Ishikawa (cell line): ENCODE data around the gene FPR2.

Experiments
- EP300 ChIP-seq: IDR thresholded peaks from 2 replicates; pipeline ENCODE4 v1.6.1; 2012; ENCODE audit warnings: borderline replicate concordance
- TAF1 ChIP-seq: IDR thresholded peaks from 2 replicates; pipeline ENCODE4 v1.6.1; 2012; ENCODE audit warnings: low read depth, mild to moderate bottlenecking
- USF1 ChIP-seq: IDR thresholded peaks from 2 replicates; pipeline ENCODE4 v1.6.1; 2012
- TF ChIP-seq, protein P1 (sequence below): IDR thresholded peaks from 2 replicates; pipeline ENCODE4 v1.6.1; 2012; ENCODE audit warnings: low read depth, mild to moderate bottlenecking

DNA sequence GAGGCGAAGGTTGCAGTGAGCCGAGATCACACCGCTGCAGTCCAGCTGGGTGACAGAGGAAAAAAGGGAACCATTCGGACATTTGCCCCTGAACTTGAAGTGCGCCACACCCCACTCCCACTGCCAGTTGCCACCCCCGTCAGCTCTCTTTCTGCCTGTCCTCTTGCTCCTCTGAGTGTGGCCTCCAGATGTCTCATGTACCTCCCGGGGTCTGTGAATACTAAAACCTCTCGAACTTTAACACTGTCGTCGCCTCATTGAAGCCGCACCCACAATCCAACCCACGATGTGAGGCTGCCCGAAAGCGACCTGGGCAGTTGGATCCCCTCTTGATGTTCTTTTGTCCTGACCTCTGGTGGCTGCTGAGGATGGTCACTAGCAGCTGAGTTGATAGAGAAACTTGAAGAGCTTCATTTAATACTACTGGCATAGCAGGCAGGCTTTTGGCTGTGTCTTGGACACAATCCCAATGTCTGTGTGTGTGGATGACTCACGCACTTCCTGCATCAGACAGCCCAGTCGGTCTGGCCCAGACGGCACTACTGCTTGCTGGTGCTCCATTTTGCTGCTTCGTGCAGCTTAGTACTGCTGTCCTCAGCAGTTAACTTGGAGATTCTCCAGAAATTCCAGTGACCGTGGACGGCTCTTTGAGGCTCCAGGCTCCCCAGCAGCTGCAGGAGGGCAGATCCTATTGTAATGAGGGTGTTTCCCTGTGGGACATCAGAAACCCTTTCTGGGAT is 38.2 kb downstream of the FPR2 start:
- TF ChIP-seq EP300 (no peak), TAF1 (no peak), USF1 (no peak)
- TF ChIP-seq, protein P1, sequence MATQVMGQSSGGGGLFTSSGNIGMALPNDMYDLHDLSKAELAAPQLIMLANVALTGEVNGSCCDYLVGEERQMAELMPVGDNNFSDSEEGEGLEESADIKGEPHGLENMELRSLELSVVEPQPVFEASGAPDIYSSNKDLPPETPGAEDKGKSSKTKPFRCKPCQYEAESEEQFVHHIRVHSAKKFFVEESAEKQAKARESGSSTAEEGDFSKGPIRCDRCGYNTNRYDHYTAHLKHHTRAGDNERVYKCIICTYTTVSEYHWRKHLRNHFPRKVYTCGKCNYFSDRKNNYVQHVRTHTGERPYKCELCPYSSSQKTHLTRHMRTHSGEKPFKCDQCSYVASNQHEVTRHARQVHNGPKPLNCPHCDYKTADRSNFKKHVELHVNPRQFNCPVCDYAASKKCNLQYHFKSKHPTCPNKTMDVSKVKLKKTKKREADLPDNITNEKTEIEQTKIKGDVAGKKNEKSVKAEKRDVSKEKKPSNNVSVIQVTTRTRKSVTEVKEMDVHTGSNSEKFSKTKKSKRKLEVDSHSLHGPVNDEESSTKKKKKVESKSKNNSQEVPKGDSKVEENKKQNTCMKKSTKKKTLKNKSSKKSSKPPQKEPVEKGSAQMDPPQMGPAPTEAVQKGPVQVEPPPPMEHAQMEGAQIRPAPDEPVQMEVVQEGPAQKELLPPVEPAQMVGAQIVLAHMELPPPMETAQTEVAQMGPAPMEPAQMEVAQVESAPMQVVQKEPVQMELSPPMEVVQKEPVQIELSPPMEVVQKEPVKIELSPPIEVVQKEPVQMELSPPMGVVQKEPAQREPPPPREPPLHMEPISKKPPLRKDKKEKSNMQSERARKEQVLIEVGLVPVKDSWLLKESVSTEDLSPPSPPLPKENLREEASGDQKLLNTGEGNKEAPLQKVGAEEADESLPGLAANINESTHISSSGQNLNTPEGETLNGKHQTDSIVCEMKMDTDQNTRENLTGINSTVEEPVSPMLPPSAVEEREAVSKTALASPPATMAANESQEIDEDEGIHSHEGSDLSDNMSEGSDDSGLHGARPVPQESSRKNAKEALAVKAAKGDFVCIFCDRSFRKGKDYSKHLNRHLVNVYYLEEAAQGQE: no peak
